ENCODE data around the gene EEFSEC. TPM values are rescaled to one million over a fixed set of nuclear protein-coding genes. Genes with fewer than 3 reads are reported as not detected.

Gene EEFSEC
- total RNA-seq, 4 donors from 2014 or later = 25.1 to 43.5 (median 29.5) TPM

DNA sequence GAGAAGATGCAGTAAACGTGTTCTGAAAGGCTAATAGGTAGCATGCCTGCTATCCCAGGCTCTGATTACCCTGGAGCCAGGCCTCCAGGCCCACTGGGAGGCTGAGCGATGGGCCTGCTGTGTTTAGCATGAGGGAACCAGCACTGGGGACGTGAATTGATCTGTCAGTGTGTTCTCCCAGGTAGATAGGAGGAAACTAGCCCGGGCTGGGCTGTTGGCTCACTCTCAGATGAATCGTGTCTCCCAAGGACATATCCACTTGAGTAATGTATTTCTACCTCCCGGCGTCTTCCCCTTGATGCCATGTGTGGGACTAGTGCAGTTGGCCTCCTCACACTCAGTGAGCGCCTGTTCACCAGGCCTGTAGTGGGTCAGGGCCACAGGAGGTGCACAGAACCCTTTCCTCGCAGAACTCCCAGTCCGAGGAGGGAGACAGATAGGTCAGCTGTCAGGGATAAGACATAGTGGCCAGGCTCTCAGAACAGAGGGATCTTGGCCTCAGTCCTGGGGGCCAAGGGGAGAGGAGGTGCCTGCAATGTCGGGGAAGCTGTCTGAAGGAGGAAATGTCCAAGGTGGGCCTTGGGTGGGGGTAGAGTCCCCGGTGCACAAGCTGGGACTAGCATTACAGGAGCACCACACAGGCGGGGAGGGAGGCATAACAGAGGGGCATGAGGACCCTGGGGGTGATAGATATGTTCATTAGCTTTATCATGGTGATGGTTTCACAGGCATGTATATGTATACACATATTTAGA, 201.7 kb downstream of the EEFSEC start:
- peaks cover 0 to 7% (median 0%) of the 10 kb centered on the region in 4 donors for H3K4me1 ChIP-seq
- H3K36me3 ChIP-seq = peaks cover 0 to 58% (median 0%) of the 10 kb centered on the region in 3 donors
- TF ChIP-seq, protein P1, sequence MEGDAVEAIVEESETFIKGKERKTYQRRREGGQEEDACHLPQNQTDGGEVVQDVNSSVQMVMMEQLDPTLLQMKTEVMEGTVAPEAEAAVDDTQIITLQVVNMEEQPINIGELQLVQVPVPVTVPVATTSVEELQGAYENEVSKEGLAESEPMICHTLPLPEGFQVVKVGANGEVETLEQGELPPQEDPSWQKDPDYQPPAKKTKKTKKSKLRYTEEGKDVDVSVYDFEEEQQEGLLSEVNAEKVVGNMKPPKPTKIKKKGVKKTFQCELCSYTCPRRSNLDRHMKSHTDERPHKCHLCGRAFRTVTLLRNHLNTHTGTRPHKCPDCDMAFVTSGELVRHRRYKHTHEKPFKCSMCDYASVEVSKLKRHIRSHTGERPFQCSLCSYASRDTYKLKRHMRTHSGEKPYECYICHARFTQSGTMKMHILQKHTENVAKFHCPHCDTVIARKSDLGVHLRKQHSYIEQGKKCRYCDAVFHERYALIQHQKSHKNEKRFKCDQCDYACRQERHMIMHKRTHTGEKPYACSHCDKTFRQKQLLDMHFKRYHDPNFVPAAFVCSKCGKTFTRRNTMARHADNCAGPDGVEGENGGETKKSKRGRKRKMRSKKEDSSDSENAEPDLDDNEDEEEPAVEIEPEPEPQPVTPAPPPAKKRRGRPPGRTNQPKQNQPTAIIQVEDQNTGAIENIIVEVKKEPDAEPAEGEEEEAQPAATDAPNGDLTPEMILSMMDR (IDR thresholded peaks at IDR 0.05) = no peak
- TF ChIP-seq POLR2A (IDR thresholded peaks at IDR 0.05) (no peak), EP300 (IDR thresholded peaks at IDR 0.05) (no peak)
- no peak for DNase-seq (ENCODE audit: low spot score in 2 of 2)
- H3K4me3 ChIP-seq = no peak overlapping the region
- 83 to 90% methylated on average over 13 of the region's 13 CpGs for WGBS, 2 donors
- H3K9me3 ChIP-seq = no peaks in the 10 kb centered on the region
- no peak overlapping the region for H3K27ac ChIP-seq
- H3K27me3 ChIP-seq = no peaks in the 10 kb centered on the region

DNA sequence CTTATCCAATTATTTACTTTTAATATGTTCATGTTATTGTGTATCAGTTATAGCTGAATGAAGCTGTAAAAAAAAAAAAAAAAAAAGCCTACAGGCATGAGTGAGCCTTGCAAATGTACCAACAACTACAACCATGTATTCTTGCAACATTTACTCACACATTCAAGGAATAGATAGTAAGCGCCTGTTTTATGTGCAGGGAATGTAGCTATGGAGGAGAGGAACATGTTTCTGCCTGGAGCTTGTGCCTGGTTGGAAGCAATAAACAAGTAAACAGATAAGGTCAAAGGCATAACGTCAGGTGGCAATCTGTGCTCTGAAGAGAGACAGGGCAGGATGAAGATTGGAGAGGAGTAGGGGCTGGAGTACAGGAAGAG, 202.2 kb downstream of the EEFSEC start:
- Histone ChIP-seq H3K27ac (no peak overlapping the region), H3K4me3 (no peak overlapping the region), H3K27me3 (no peaks in the 10 kb centered on the region), H3K4me1 (peaks cover 0 to 11% (median 0%) of the 10 kb centered on the region in 4 donors), H3K36me3 (peaks cover 0 to 58% (median 0%) of the 10 kb centered on the region in 3 donors), H3K9me3 (no peaks in the 10 kb centered on the region)
- TF ChIP-seq, protein P1 (IDR thresholded peaks at IDR 0.05) = no peak
- TF ChIP-seq POLR2A (IDR thresholded peaks at IDR 0.05) = no peak
- TF ChIP-seq EP300 (IDR thresholded peaks at IDR 0.05) = no peak
- no peak for DNase-seq (ENCODE audit: low spot score in 2 of 2)
- WGBS, 2 donors = 86 to 88% methylated on average over 2 of the region's 2 CpGs

DNA sequence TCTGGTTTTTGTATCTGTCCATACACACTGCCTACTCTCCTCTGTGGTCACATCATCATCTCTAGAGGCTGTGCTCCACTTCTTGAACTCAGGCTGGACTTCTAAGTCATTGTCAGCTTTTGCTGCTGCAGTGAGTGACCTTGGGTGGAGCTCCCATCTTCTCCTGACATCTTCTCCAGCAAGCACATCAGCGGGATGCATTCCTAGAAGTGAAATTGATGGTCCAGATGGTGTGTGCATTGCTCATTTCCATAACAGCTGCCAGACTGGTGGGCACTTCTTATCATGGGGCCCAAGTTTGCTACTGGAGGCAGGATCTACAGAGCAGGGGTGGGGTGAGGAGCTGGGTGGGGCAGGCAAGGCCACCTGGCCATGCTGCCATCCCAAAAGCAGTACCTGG, 203.5 kb downstream of the EEFSEC start:
- no peak overlapping the region for H3K4me3 ChIP-seq
- 88 to 90% methylated on average over 1 of the region's 1 CpG for WGBS, 2 donors

DNA sequence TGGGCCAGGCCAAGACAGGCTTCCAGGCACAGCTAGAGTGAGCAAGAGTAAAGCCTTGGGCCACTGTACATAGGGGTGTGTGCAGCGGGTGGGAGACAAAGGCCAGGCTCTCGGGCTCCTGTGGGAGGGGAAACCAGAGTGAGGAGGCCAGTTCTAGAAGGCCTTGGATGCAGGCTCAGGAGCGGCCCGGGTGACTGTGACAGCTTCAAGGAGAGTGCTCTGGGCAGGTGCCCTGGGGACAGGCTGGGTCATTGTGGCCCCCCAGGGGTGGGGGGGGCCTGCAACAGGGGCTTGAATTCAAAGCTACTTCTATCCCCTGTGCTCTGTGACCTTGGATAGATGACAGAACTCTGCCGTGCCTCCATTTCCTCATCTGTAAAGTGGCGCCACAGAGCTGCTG, 204.3 kb downstream of the EEFSEC start:
- TF ChIP-seq EP300 (IDR thresholded peaks at IDR 0.05) (no peak), POLR2A (IDR thresholded peaks at IDR 0.05) (no peak)
- TF ChIP-seq, protein P1 (IDR thresholded peaks at IDR 0.05) = no peak
- no peaks in the 10 kb centered on the region for H3K9me3 ChIP-seq
- 85 to 90% methylated on average over 5 to 6 of the region's 6 CpGs for WGBS, 2 donors

More for the DNA sequence above, 203.5 kb downstream of the EEFSEC start:
- no peak overlapping the region for H3K27ac ChIP-seq
- H3K4me1 ChIP-seq = peaks cover 0 to 11% (median 0%) of the 10 kb centered on the region in 4 donors
- H3K36me3 ChIP-seq = peaks cover 0 to 58% (median 0%) of the 10 kb centered on the region in 3 donors
- no peaks in the 10 kb centered on the region for H3K27me3 ChIP-seq
- TF ChIP-seq POLR2A (IDR thresholded peaks at IDR 0.05) (no peak), EP300 (IDR thresholded peaks at IDR 0.05) (no peak)
- TF ChIP-seq, protein P1 (IDR thresholded peaks at IDR 0.05) = no peak
- H3K9me3 ChIP-seq = no peaks in the 10 kb centered on the region
- DNase-seq (ENCODE audit: low spot score in 2 of 2) = no peak

DNA sequence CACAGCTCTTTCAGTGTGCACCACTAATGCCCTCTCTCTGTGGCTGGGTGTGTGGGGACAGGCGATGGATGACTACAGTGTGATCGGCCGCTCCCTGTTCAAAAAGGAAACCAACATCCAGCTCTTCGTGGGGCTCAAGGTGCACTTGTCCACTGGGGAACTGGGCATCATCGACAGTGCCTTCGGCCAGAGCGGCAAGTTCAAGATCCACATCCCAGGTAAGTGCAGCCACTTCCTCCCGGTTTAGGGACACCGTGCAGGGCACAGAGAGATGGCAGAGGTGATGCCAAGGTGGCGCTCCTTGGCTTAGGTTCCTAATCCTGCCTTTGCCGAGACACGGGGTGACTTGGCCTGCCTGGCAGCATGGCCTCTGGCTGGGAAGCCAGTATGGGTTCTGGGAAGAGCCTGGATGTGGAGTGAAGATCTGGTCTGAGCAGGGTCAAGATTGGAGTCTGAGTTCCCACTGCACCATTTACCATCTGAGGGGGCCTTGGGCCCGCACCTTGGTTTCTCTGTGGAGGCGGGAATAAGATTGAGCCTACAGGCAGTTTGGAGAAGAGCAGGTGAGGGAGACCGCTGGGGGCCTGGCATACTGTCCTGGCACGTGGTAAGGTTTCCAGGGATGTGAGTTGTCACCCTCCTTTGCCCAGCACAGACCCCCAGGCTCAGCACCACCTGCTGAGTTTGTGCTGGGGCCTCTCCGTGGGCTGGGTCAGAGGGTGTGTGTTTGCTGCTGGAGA, 205.0 kb downstream of the EEFSEC start:
- Histone ChIP-seq H3K36me3 (peaks cover 0 to 65% (median 0%) of the 10 kb centered on the region in 3 donors), H3K27ac (no peak overlapping the region), H3K27me3 (no peaks in the 10 kb centered on the region), H3K4me1 (peaks cover 0 to 11% (median 0%) of the 10 kb centered on the region in 4 donors), H3K9me3 (no peaks in the 10 kb centered on the region), H3K4me3 (no peak overlapping the region)
- TF ChIP-seq EP300 (IDR thresholded peaks at IDR 0.05) (no peak), POLR2A (IDR thresholded peaks at IDR 0.05) (no peak)
- TF ChIP-seq, protein P1 (IDR thresholded peaks at IDR 0.05) = no peak
- WGBS, 2 donors = 82 to 96% methylated on average over 8 to 17 of the region's 17 CpGs
- no peak for DNase-seq (ENCODE audit: low spot score in 2 of 2)

More for the DNA sequence above, 204.3 kb downstream of the EEFSEC start:
- Histone ChIP-seq H3K36me3 (peaks cover 0 to 60% (median 0%) of the 10 kb centered on the region in 3 donors), H3K27me3 (no peaks in the 10 kb centered on the region), H3K4me3 (no peak overlapping the region), H3K27ac (no peak overlapping the region), H3K4me1 (peaks cover 0 to 11% (median 0%) of the 10 kb centered on the region in 4 donors)
- no peak for DNase-seq (ENCODE audit: low spot score in 2 of 2)
